GM12878 (cell line): ENCODE measurements around the gene VGLL4. TPM values are rescaled to one million over a fixed set of nuclear protein-coding genes. Genes with fewer than 3 reads are reported as not detected.

Experiments used
- ATAC-seq: fragments of 200-7000 bp; cut with Tn5 transposase; 3 replicates; pipeline ENCODE4 v1.9.1; 2020; ENCODE audit warnings: mild to moderate bottlenecking, moderate library complexity
- BruUV-seq: library from RNA; stranded (reverse); fragments of 400-500 nt; replicated peaks from 2 replicates; lab custom pipeline; 2021; lab: Mats Ljungman, UMichigan
- CTCF ChIA-PET: fragments of 300-600 bp; sonication (Branson Sonifier 250); formaldehyde crosslinking; extraction: SDS; loops from one replicate; lab custom pipeline; 2021; ENCODE audit warnings: inconsistent platforms; lab: Yijun Ruan, JAX
- POLR2A ChIA-PET: fragments of 350-600 bp; formaldehyde crosslinking; extraction: SDS; loops from one replicate; lab custom pipeline; 2021; ENCODE audit warnings: inconsistent platforms; lab: Charles Lee
- RAD21 ChIA-PET: fragments of 300-600 bp; sonication (Branson Sonifier 250); formaldehyde crosslinking; loops from one replicate; lab custom pipeline; 2023; ENCODE audit warnings: antibody characterized with exemption; ENCODE audit not compliant: unreplicated experiment; lab: Charles Lee
- SMC1A ChIA-PET: fragments of 300-600 bp; sonication (Branson Sonifier 250); formaldehyde crosslinking; loops from one replicate; lab custom pipeline; 2023; ENCODE audit not compliant: unreplicated experiment, uncharacterized antibody; lab: Charles Lee
- DNase-seq: peaks from one replicate; pipeline ENCODE4 v3.0.0-alpha.2; 2011; ENCODE audit warnings: low read depth, low spot score
- FAIRE-seq: peaks from 3 replicates; lab custom pipeline; 2011; peaks lifted over from hg19 to GRCh38; lab: Jason Lieb, UNC
- H2AFZ ChIP-seq: 2 replicates; pipeline ENCODE4 v1.6.0; 2011; ENCODE audit warnings: low read depth, low read length, control low read depth; ENCODE audit not compliant: control insufficient read depth
- H3K27ac ChIP-seq: 2 replicates; pipeline ENCODE4 v1.5.1; 2011; ENCODE audit warnings: control low read depth; ENCODE audit not compliant: control insufficient read depth, insufficient read depth
- H3K27me3 ChIP-seq, 2 experiments: replicated peaks in 1 of 2; 2 replicates each; pipeline versions ENCODE4 v1.6.0 to v1.6.1; 2011; ENCODE audit warnings: low read length in 1 of 2; ENCODE audit not compliant: control insufficient read depth in 2 of 2, insufficient read depth in 2 of 2
- H3K36me3 ChIP-seq, 2 experiments: 2 replicates each; pipeline ENCODE4 v1.5.1; 2011; ENCODE audit warnings: low read length in 1 of 2; ENCODE audit not compliant: control insufficient read depth in 2 of 2, insufficient read depth in 2 of 2
- H3K4me1 ChIP-seq: 2 replicates; pipeline ENCODE4 v1.6.1; 2011; ENCODE audit warnings: mild to moderate bottlenecking, low read length, moderate library complexity, mixed read lengths; ENCODE audit not compliant: control insufficient read depth, insufficient read depth
- H3K4me2 ChIP-seq: 2 replicates; pipeline ENCODE4 v1.6.0; 2011; ENCODE audit warnings: control low read depth; ENCODE audit not compliant: control insufficient read depth, insufficient read depth
- H3K4me3 ChIP-seq: fragments of 200-600 bp; sonication (generic); 2 replicates; pipeline ENCODE4 v1.5.1; 2016
- H3K79me2 ChIP-seq: 2 replicates; pipeline ENCODE4 v1.6.0; 2011; ENCODE audit warnings: low read length; ENCODE audit not compliant: control insufficient read depth, insufficient read depth
- H3K9ac ChIP-seq: 2 replicates; pipeline ENCODE4 v1.8.0; 2011; ENCODE audit warnings: low read length, control low read depth, mixed read lengths; ENCODE audit not compliant: control insufficient read depth, insufficient read depth
- H3K9me3 ChIP-seq: replicated peaks from 3 replicates; pipeline ENCODE4 v1.5.1; 2011; ENCODE audit warnings: mild to moderate bottlenecking, low read length; ENCODE audit not compliant: control insufficient read depth, insufficient read depth
- H4K20me1 ChIP-seq: 2 replicates; pipeline ENCODE4 v1.6.0; 2011; ENCODE audit not compliant: control insufficient read depth, insufficient read depth
- ATF2 ChIP-seq: IDR thresholded peaks from 2 replicates; pipeline ENCODE4 v1.6.1; 2012; ENCODE audit warnings: low read length, inconsistent platforms
- ATF7 ChIP-seq: fragments of 450-650 bp; IDR thresholded peaks from 2 replicates; pipeline ENCODE4 v1.6.1; 2016; ENCODE audit warnings: low read depth, mild to moderate bottlenecking
- BHLHE40 ChIP-seq, 2 experiments: fragments of 450-650 bp in 1 of 2; IDR thresholded peaks; 2 replicates each; pipeline ENCODE4 v1.6.1; 2011 to 2017; ENCODE audit warnings: low read depth in 2 of 2, borderline replicate concordance in 1 of 2, improper control_type of control experiment in 1 of 2, low read length in 1 of 2, mild to moderate bottlenecking in 1 of 2
- BRCA1 ChIP-seq: IDR thresholded peaks from 2 replicates; pipeline ENCODE4 v1.6.1; 2011; ENCODE audit warnings: low read depth, low read length, improper control_type of control experiment
- DPF2 ChIP-seq: fragments of 450-650 bp; IDR thresholded peaks from 2 replicates; pipeline ENCODE4 v1.6.1; 2017; ENCODE audit warnings: mild to moderate bottlenecking
- EP300 ChIP-seq, 2 experiments: fragments of 150-350 bp in 1 of 2; IDR thresholded peaks; 2 replicates each; pipeline ENCODE4 v1.6.1; 2011 to 2012; ENCODE audit warnings: low read depth in 2 of 2, low read length in 2 of 2, borderline replicate concordance in 1 of 2, improper control_type of control experiment in 1 of 2, inconsistent platforms in 1 of 2; ENCODE audit not compliant: control insufficient read depth in 1 of 2
- IKZF2 ChIP-seq, 2 experiments: fragments of 450-650 bp; IDR thresholded peaks; 2 replicates each; pipeline ENCODE4 v1.6.1; 2017; ENCODE audit warnings: mild to moderate bottlenecking in 2 of 2, moderate library complexity in 2 of 2
- JUNB ChIP-seq: IDR thresholded peaks from 2 replicates; pipeline ENCODE4 v1.6.1; 2016; ENCODE audit warnings: antibody characterized with exemption, mild to moderate bottlenecking
- MTA2 ChIP-seq: fragments of 450-650 bp; IDR thresholded peaks from 2 replicates; pipeline ENCODE4 v1.6.1; 2016; ENCODE audit warnings: low read depth, mild to moderate bottlenecking, moderate library complexity
- NFIC ChIP-seq: IDR thresholded peaks from 2 replicates; pipeline ENCODE4 v1.6.1; 2012; ENCODE audit warnings: low read depth, mild to moderate bottlenecking, inconsistent platforms, low read length, moderate library complexity
- NRF1 ChIP-seq: conservative IDR thresholded peaks from 2 replicates; pipeline ENCODE4 v1.6.1; 2011; ENCODE audit warnings: mild to moderate bottlenecking, low read depth, low read length, improper control_type of control experiment
- POLR2A ChIP-seq: IDR thresholded peaks from 2 replicates; pipeline ENCODE4 v1.6.1; 2011; ENCODE audit warnings: low read depth, mild to moderate bottlenecking, low read length
- STAT1 ChIP-seq: fragments of 450-650 bp; conservative IDR thresholded peaks from 2 replicates; pipeline ENCODE4 v1.6.1; 2014; ENCODE audit warnings: antibody characterized with exemption, mild to moderate bottlenecking
- WGBS: methylation state at CpG from one replicate; pipeline ENCODE4 v1.1.6; 2016; ENCODE audit warnings: low lambda C conversion rate; ENCODE audit not compliant: insufficient replicate concordance, insufficient coverage; ENCODE audit errors: missing lambda C conversion rate; 5-methylcytosine and 5-hydroxymethylcytosine counted together
- in situ Hi-C: fragments of 300-500 bp; cut with MboI; formaldehyde crosslinking; loops from 9 replicates; pipeline ENCODE4 v1.14.3; 2018; ENCODE audit warnings: mixed read lengths
- intact Hi-C: fragments of 100-400 bp; cut with micrococcal nuclease; formaldehyde crosslinking; loops from one replicate; pipeline ENCODE4 v1.14.2; 2022; ENCODE audit not compliant: unreplicated experiment
- polyA plus RNA-seq, 11 experiments: library from polyadenylated mRNA; depleted of rRNA in 4 of 11; unstranded in 6 of 11; stranded (reverse) in 5 of 11; fragments of >200 nt; fragmentation: Nextera tagmentation in 4 of 11; fragmentation: Illumina TruSeq in 1 of 11; extraction: Ambion mirVana in 4 of 11; extraction: Trizol in 1 of 11; gene quantifications; 1 replicate in 1 of 11; 2 replicates in 10 of 11; pipeline versions ENCODE4 v1.2.1 to v1.2.3, GENCODE V29; 2011 to 2016; ENCODE audit warnings: inconsistent platforms in 2 of 11, missing spikeins in 2 of 11, low read depth in 1 of 11
- total RNA-seq, 4 experiments: library from RNA; depleted of rRNA in 3 of 4; stranded (reverse); fragments of >200 nt in 3 of 4; fragmentation: Illumina TruSeq in 1 of 4; extraction: Trizol in 1 of 4; gene quantifications; 2 replicates each; pipeline versions ENCODE4 v1.2.1 to v1.2.3, GENCODE V29; 2013 to 2021
- TF ChIP-seq, protein P1 (sequence below): fragments of 450-650 bp; IDR thresholded peaks from 2 replicates; pipeline ENCODE4 v1.6.1; 2016; ENCODE audit warnings: mild to moderate bottlenecking
- TF ChIP-seq, protein P2 (sequence below): fragments of 450-650 bp; IDR thresholded peaks from 2 replicates; pipeline ENCODE4 v1.6.1; 2017; ENCODE audit warnings: low read depth, mild to moderate bottlenecking, moderate library complexity

The VGLL4 gene
- total and polyA plus RNA-seq, 10 of the 15 experiments (the other 5 are each of a cell fraction or from before 2014, with no cell fraction given): 0.44 to 38.1 (median 16.1) TPM

DNA sequence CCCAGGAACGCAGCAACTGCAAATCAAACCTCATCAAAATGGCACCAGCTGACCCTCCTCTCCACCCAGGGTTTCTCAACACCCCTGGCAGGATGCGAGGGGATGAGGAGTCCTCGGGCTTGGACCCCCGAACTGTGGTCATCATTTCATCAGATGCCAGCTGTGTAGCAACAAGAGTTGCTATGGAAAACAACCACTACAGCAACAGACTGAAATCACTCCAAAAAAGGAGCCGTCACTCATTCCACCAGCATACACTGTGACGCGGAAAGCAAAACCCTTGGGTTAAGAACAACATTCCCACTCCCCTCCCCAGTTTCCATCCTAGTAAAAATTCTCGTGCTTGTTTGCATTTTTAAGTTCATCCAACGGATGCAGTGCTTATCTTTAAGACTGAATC is 40.1 kb downstream of the VGLL4 start (continued):
- TF ChIP-seq NRF1: no peak
- no peak for TF ChIP-seq STAT1
- TF ChIP-seq, protein P1, sequence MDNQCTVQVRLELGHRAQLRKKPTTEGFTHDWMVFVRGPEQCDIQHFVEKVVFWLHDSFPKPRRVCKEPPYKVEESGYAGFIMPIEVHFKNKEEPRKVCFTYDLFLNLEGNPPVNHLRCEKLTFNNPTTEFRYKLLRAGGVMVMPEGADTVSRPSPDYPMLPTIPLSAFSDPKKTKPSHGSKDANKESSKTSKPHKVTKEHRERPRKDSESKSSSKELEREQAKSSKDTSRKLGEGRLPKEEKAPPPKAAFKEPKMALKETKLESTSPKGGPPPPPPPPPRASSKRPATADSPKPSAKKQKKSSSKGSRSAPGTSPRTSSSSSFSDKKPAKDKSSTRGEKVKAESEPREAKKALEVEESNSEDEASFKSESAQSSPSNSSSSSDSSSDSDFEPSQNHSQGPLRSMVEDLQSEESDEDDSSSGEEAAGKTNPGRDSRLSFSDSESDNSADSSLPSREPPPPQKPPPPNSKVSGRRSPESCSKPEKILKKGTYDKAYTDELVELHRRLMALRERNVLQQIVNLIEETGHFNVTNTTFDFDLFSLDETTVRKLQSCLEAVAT: no peak

GRCh38 chr3:11602886-11603527 is 40.7 kb downstream of the VGLL4 start:
- peaks cover 1 to 17% of the 10 kb centered on the region in 2 experiments for H3K36me3 ChIP-seq
- no peak for DNase-seq
- CTCF ChIA-PET: no interaction called here
- in situ Hi-C loops: no loop called here
- no TSS peak for BruUV-seq
- SMC1A ChIA-PET: interaction anchor here (0.9 to 5.0 kb wide), 6 partner anchors 12 to 40 kb away, joined by 3 to 35 read pairs (median 6); partner anchors contain the start of gene VGLL4
- 0 out of 2 replicates have a peak, but pooled peaks have one; percentile 7 for TF ChIP-seq ATF2
- peak; percentile 37 for TF ChIP-seq ATF7
- no peak for TF ChIP-seq BRCA1
- TF ChIP-seq, protein P2, sequence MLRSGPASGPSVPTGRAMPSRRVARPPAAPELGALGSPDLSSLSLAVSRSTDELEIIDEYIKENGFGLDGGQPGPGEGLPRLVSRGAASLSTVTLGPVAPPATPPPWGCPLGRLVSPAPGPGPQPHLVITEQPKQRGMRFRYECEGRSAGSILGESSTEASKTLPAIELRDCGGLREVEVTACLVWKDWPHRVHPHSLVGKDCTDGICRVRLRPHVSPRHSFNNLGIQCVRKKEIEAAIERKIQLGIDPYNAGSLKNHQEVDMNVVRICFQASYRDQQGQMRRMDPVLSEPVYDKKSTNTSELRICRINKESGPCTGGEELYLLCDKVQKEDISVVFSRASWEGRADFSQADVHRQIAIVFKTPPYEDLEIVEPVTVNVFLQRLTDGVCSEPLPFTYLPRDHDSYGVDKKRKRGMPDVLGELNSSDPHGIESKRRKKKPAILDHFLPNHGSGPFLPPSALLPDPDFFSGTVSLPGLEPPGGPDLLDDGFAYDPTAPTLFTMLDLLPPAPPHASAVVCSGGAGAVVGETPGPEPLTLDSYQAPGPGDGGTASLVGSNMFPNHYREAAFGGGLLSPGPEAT: no peak; the same call in 1 of the 2 replicates
- TF ChIP-seq DPF2: peak; percentile 55
- 0 out of 4 replicates have a peak, but pooled peaks of 1 of the 2 experiments have one; percentile 10 for TF ChIP-seq BHLHE40 (IDR thresholded peaks at IDR 0.05; ENCODE audit: borderline replicate concordance in 1 of 2, low read depth in 2 of 2, low read length in 1 of 2)
- TF ChIP-seq IKZF2 (IDR thresholded peaks at IDR 0.05): peak; percentile 52 to 66; a peak in 3 of 4 replicates
- peak; percentile 55 for TF ChIP-seq JUNB
- TF ChIP-seq EP300 (IDR thresholded peaks at IDR 0.05; ENCODE audit: borderline replicate concordance in 1 of 2, control insufficient read depth in 1 of 2, low read depth in 2 of 2, low read length in 2 of 2): peak; percentile 48 to 55; a peak in 2 of 4 replicates
- TF ChIP-seq MTA2: peak; percentile 63; the same call in 1 of the 2 replicates
- 0 out of 2 replicates have a peak, but pooled peaks have one; percentile 36 for TF ChIP-seq NFIC
- no peak for TF ChIP-seq POLR2A
- ATAC-seq: peak; percentile 48
- H3K9ac ChIP-seq: peak overlapping the region; percentile 49; the same call in 1 of the 2 replicates
- POLR2A ChIA-PET: interaction anchor here (1.2 to 2.5 kb wide), 3 partner anchors 22 to 38 kb away, joined by 3 to 10 read pairs (median 7); no protein-coding TSS in a partner anchor
- no peaks in the 10 kb centered on the region for H3K27me3 ChIP-seq
- H3K27ac ChIP-seq: peak overlapping the region; percentile 56
- H3K4me3 ChIP-seq: peak overlapping the region; percentile 16; the same call in 1 of the 2 replicates
- RAD21 ChIA-PET: interaction anchor here (1.2 to 2.3 kb wide), 2 partner anchors 35 to 41 kb away, joined by 6 to 10 read pairs; partner anchors contain the start of gene VGLL4
- peaks cover 69% of the 10 kb centered on the region for H3K79me2 ChIP-seq
- FAIRE-seq: no peak
- no peak overlapping the region; the same call in 1 of the 2 replicates for H2AFZ ChIP-seq
- 65% methylated on average over 5 of the region's 5 CpGs for WGBS
- no peaks in the 10 kb centered on the region; the same call in 2 of the 3 replicates for H3K9me3 ChIP-seq
- peak overlapping the region; percentile 51 for H3K4me2 ChIP-seq
- H3K4me1 ChIP-seq: peaks cover 14% of the 10 kb centered on the region
- H4K20me1 ChIP-seq: no peaks in the 10 kb centered on the region
- intact Hi-C loops: loop anchor here (2.0 to 5.0 kb wide), 2 partner anchors 24 to 39 kb away; partner anchors contain the start of gene VGLL4
